GM11168 (cell line): ENCODE measurements around the gene RAPGEF1.

Experiments used
- in situ Hi-C: fragments of 300-500 bp; cut with MboI; formaldehyde crosslinking; loops from one replicate; pipeline ENCODE4 v1.12.0; 2022; ENCODE audit warnings: low sequenced_read_pairs; ENCODE audit not compliant: unreplicated experiment

RAPGEF1 gene

GRCh38 chr9:131636593-131636992 lies 103.3 kb downstream of the RAPGEF1 start:
- in situ Hi-C loops: no loop called here

- in situ Hi-C loops: no loop called here
These were observed 104.0 kb downstream of the RAPGEF1 start for GRCh38 chr9:131635892-131636291.

GRCh38 chr9:131635285-131635684 lies 104.6 kb downstream of the RAPGEF1 start:
- in situ Hi-C loops: no loop called here

- in situ Hi-C loops: no loop called here
These were observed 106.3 kb downstream of the RAPGEF1 start for GRCh38 chr9:131633491-131634031.

GRCh38 chr9:131631306-131631705 lies 108.6 kb downstream of the RAPGEF1 start:
- in situ Hi-C loops: no loop called here

GRCh38 chr9:131630205-131630831 lies 109.6 kb downstream of the RAPGEF1 start:
- in situ Hi-C loops: no loop called here

GRCh38 chr9:131629825-131630204 lies 110.1 kb downstream of the RAPGEF1 start:
- in situ Hi-C loops: no loop called here

GRCh38 chr9:131629226-131629500 lies 110.7 kb downstream of the RAPGEF1 start:
- in situ Hi-C loops: no loop called here

- in situ Hi-C loops: no loop called here
These were observed 111.2 kb downstream of the RAPGEF1 start for GRCh38 chr9:131628459-131629225.

GRCh38 chr9:131627648-131628458 lies 112.0 kb downstream of the RAPGEF1 start:
- in situ Hi-C loops: no loop called here

GRCh38 chr9:131627326-131627647 lies 112.6 kb downstream of the RAPGEF1 start:
- in situ Hi-C loops: no loop called here

GRCh38 chr9:131625790-131626670 lies 113.8 kb downstream of the RAPGEF1 start:
- in situ Hi-C loops: no loop called here

- in situ Hi-C loops: no loop called here
These were observed 114.4 kb downstream of the RAPGEF1 start for GRCh38 chr9:131625508-131625787.

- in situ Hi-C loops: no loop called here
These were observed 115.0 kb downstream of the RAPGEF1 start for GRCh38 chr9:131624636-131625507.

GRCh38 chr9:131623655-131624330 lies 116.1 kb downstream of the RAPGEF1 start:
- in situ Hi-C loops: no loop called here

GRCh38 chr9:131622523-131622922 lies 117.4 kb downstream of the RAPGEF1 start:
- in situ Hi-C loops: no loop called here

GRCh38 chr9:131621551-131622358 lies 118.1 kb downstream of the RAPGEF1 start:
- in situ Hi-C loops: no loop called here
